HCT116 (cell line): ENCODE data around the gene TCP10L.

Experiments used
- EZH2phosphoT487 ChIP-seq: fragments of 200-600 bp; IDR thresholded peaks from 2 replicates; pipeline ENCODE4 v1.6.1; 2018; ENCODE audit warnings: antibody characterized with exemption, borderline replicate concordance
- ZNF274 ChIP-seq: fragments of 200-500 bp; sonication (Bioruptor generic); IDR thresholded peaks from 2 replicates; pipeline ENCODE4 v1.6.1; 2014; ENCODE audit warnings: mild to moderate bottlenecking, low read depth, low read length, inconsistent platforms

DNA sequence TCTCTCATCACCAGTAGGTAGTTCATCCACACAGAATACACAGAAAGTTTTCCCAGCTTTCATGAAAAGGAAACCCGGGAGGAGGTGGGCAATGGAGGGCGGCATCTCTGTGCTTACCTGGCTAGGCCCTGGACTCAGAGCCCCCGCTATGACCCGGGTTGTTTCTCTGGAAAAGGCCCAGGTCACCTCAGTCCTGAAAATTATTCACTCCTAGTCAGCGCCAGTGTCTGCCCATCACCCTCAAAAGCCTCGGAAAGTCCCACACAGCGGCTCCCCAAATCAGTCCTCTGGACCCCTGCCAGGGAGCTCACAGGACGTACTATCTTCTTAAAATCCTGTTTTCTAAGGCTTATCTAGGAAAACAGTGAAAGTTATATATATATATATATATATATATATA, 51.2 kb downstream of the TCP10L start:
- TF ChIP-seq ZNF274 (no peak), EZH2phosphoT487 (no peak)
